ENCODE data around the gene RAG1. TPM values are rescaled to one million over a fixed set of nuclear protein-coding genes. Genes with fewer than 3 reads are reported as not detected.

The RAG1 gene
- total RNA-seq, 1 donor from 2014 or later = 0.46 TPM

- Mint-ChIP-seq H3K36me3 (ENCODE audit: unreplicated experiment) (no peaks in the 10 kb centered on the region), H3K27ac (ENCODE audit: unreplicated experiment) (no peak within 1 kb of the TSS), H3K4me1 (ENCODE audit: unreplicated experiment) (peaks cover 14% of the 10 kb centered on the region), H3K27me3 (ENCODE audit: unreplicated experiment) (peaks cover under 1% of the 10 kb centered on the region), H3K4me3 (ENCODE audit: unreplicated experiment) (no peak within 1 kb of the TSS), H3K9me3 (ENCODE audit: unreplicated experiment) (no peaks in the 10 kb centered on the region)
- TF ChIP-seq CTCF (IDR thresholded peaks at IDR 0.05) = no peak
- DNase-seq (ENCODE audit: extremely low spot score, unreplicated experiment) = no peak
Observed at GRCh38 chr11:36598051-36598450, 30.2 kb downstream of the RAG1 start, which contains the start of gene RAG2. Gene RAG2, minus strand, starts transcription at chr11:36598236. Its CDS starts 4,068 bp downstream, at chr11:36594168.

- Mint-ChIP-seq H3K36me3 (ENCODE audit: unreplicated experiment) (no peaks in the 10 kb centered on the region), H3K4me1 (ENCODE audit: unreplicated experiment) (peaks cover 5% of the 10 kb centered on the region), H3K27me3 (ENCODE audit: unreplicated experiment) (no peaks in the 10 kb centered on the region), H3K27ac (ENCODE audit: unreplicated experiment) (no peak overlapping the region), H3K4me3 (ENCODE audit: unreplicated experiment) (no peak overlapping the region), H3K9me3 (ENCODE audit: unreplicated experiment) (no peaks in the 10 kb centered on the region)
- no peak for DNase-seq (ENCODE audit: extremely low spot score, unreplicated experiment)
- TF ChIP-seq CTCF (IDR thresholded peaks at IDR 0.05) = no peak
Observed at GRCh38 chr11:36600180-36600579, 32.4 kb downstream of the RAG1 start.

GRCh38 chr11:36601155-36601554, 33.3 kb downstream of the RAG1 start:
- Mint-ChIP-seq H3K4me1 (ENCODE audit: unreplicated experiment) (no peaks in the 10 kb centered on the region), H3K27me3 (ENCODE audit: unreplicated experiment) (no peaks in the 10 kb centered on the region), H3K9me3 (ENCODE audit: unreplicated experiment) (no peaks in the 10 kb centered on the region), H3K4me3 (ENCODE audit: unreplicated experiment) (no peak overlapping the region), H3K36me3 (ENCODE audit: unreplicated experiment) (no peaks in the 10 kb centered on the region), H3K27ac (ENCODE audit: unreplicated experiment) (no peak overlapping the region)
- DNase-seq (ENCODE audit: extremely low spot score, unreplicated experiment) = no peak
- TF ChIP-seq CTCF (IDR thresholded peaks at IDR 0.05) = no peak

- Mint-ChIP-seq H3K27ac (ENCODE audit: unreplicated experiment) (no peak overlapping the region), H3K4me1 (ENCODE audit: unreplicated experiment) (no peaks in the 10 kb centered on the region), H3K9me3 (ENCODE audit: unreplicated experiment) (no peaks in the 10 kb centered on the region), H3K4me3 (ENCODE audit: unreplicated experiment) (no peak overlapping the region), H3K36me3 (ENCODE audit: unreplicated experiment) (no peaks in the 10 kb centered on the region), H3K27me3 (ENCODE audit: unreplicated experiment) (no peaks in the 10 kb centered on the region)
- no peak for TF ChIP-seq CTCF (IDR thresholded peaks at IDR 0.05)
- no peak for DNase-seq (ENCODE audit: extremely low spot score, unreplicated experiment)
Observed at GRCh38 chr11:36602135-36602534, 34.3 kb downstream of the RAG1 start.

- no peaks in the 10 kb centered on the region for H3K4me1 Mint-ChIP-seq (ENCODE audit: unreplicated experiment)
- no peak for DNase-seq (ENCODE audit: extremely low spot score, unreplicated experiment)
- H3K9me3 Mint-ChIP-seq (ENCODE audit: unreplicated experiment) = no peaks in the 10 kb centered on the region
- no peaks in the 10 kb centered on the region for H3K27me3 Mint-ChIP-seq (ENCODE audit: unreplicated experiment)
- H3K27ac Mint-ChIP-seq (ENCODE audit: unreplicated experiment) = no peak overlapping the region
- no peak for TF ChIP-seq CTCF (IDR thresholded peaks at IDR 0.05)
- H3K36me3 Mint-ChIP-seq (ENCODE audit: unreplicated experiment) = no peaks in the 10 kb centered on the region
- H3K4me3 Mint-ChIP-seq (ENCODE audit: unreplicated experiment) = no peak overlapping the region
Observed at GRCh38 chr11:36605221-36606216, 37.7 kb downstream of the RAG1 start.

Measured in osteocyte (in vitro differentiated cells).